GF-D8 (cell line): ENCODE data around the gene HHLA2.

Source experiments
- DNase-seq: peaks from one replicate; lab custom pipeline; 2025; lab: John Stamatoyannopoulos, UW

The HHLA2 gene

GRCh38 chr3:108393128-108393900 is 97.0 kb downstream of the HHLA2 start:
- DNase-seq = no peak

- no peak for DNase-seq
Observed at GRCh38 chr3:108394016-108394415, 97.7 kb downstream of the HHLA2 start.

- no peak for DNase-seq
Observed at GRCh38 chr3:108394563-108394962, 98.2 kb downstream of the HHLA2 start.

GRCh38 chr3:108396336-108396735 is 100.0 kb downstream of the HHLA2 start:
- DNase-seq = no peak

- DNase-seq = no peak
Observed at GRCh38 chr3:108398510-108398909, 102.2 kb downstream of the HHLA2 start.

- no peak for DNase-seq
Observed at GRCh38 chr3:108401836-108402235, 105.5 kb downstream of the HHLA2 start.

GRCh38 chr3:108403198-108403597 is 106.8 kb downstream of the HHLA2 start:
- DNase-seq = no peak

- DNase-seq = no peak
Observed at GRCh38 chr3:108403686-108404345, 107.5 kb downstream of the HHLA2 start.

GRCh38 chr3:108404368-108404767 is 108.0 kb downstream of the HHLA2 start:
- no peak for DNase-seq

GRCh38 chr3:108406063-108406660 is 109.8 kb downstream of the HHLA2 start:
- DNase-seq = peak; percentile 36

- DNase-seq = peak; percentile 48
Observed at GRCh38 chr3:108406661-108407206, 110.4 kb downstream of the HHLA2 start.

GRCh38 chr3:108407886-108408285 is 111.5 kb downstream of the HHLA2 start:
- no peak for DNase-seq

- DNase-seq = no peak
Observed at GRCh38 chr3:108408883-108409799, 112.8 kb downstream of the HHLA2 start.

GRCh38 chr3:108409800-108410178 is 113.4 kb downstream of the HHLA2 start:
- no peak for DNase-seq

- no peak for DNase-seq
Observed at GRCh38 chr3:108410531-108410984, 114.2 kb downstream of the HHLA2 start.

GRCh38 chr3:108412121-108412750 is 115.9 kb downstream of the HHLA2 start:
- no peak for DNase-seq

GRCh38 chr3:108414007-108414406 is 117.7 kb downstream of the HHLA2 start:
- DNase-seq = no peak

GRCh38 chr3:108415661-108416060 is 119.3 kb downstream of the HHLA2 start:
- DNase-seq = no peak

GRCh38 chr3:108416111-108416869 is 119.9 kb downstream of the HHLA2 start:
- DNase-seq = no peak

GRCh38 chr3:108420926-108421325 is 124.6 kb downstream of the HHLA2 start:
- DNase-seq = no peak
